ENCODE data around the gene MBP. TPM values are rescaled to one million over a fixed set of nuclear protein-coding genes. Genes with fewer than 3 reads are reported as not detected.
A peak's percentile ranks its signal among the peaks of the same experiment; 100 is the strongest.

MBP gene
- total and polyA plus RNA-seq, 8 donors = 6.3 to 33.5 (median 20.7) TPM

- Histone ChIP-seq H3K36me3 (peaks cover 0 to 11% (median 3%) of the 10 kb centered on the region in 3 donors), H3K4me1 (no peaks in the 10 kb centered on the region), H3K27ac (no peak overlapping the region), H3K4me3 (no peak overlapping the region), H3K27me3 (no peaks in the 10 kb centered on the region), H3K9me3 (no peaks in the 10 kb centered on the region)
- WGBS, 2 donors = 95 to 96% methylated on average over 16 of the region's 16 CpGs
- no peak for ATAC-seq
- FAIRE-seq = no peak
- DNase-seq = peak in 1 of 6 donors; percentile 34
- intact Hi-C loops (cut with DNase I) = no loop called here
- no peak for TF ChIP-seq CTCF (IDR thresholded peaks at IDR 0.05)
Measured at GRCh38 chr18:77016936-77017335, 115.6 kb downstream of the MBP start.

DNA sequence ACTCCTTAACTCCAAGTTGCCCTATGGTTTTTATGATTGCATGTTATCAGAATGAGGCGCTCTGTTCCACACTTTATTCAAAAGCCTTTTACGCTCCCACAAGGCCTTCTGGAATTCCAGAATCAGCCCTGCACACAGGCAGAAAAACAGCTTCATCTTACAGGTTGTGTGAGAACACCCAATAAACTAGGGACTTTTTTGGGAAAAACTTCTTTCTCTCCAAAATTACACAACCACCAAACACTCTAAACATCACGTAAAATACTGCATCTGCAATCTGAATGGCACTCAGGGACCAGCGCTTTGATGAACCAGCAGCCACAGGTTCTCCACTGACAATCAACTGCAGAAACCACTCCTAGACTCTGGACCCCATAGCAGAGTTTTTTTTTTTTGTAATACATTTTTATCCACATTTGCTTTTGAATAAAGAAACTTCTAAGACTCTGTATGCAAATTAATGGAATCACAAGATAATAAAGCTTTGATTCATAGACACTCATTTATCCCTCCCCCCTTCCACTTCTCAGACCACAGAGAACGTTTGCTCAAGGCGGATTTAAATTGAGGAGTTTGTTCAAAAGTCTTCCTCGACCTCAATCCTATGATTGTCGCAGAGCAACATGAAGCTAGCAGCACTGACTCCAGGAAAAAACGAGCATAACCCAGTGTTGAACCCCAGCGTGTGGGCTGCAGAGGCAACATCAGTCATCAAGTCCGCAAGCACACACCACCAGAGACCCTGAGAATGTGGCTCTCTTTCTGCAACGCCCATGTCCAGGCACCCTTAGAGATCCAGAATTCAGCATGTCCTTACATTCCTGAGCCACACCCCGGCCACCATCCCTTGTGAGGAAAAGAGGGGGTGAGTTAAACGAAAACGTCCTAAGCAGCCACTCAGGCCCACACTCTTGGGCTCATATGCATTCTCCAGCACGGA lies 116.5 kb downstream of the MBP start:
- 87 to 89% methylated on average over 16 of the region's 16 CpGs for WGBS, 2 donors
- TF ChIP-seq CTCF (IDR thresholded peaks at IDR 0.05) = no peak
- FAIRE-seq (no peak), ATAC-seq (no peak), DNase-seq (no peak)
- no peaks in the 10 kb centered on the region for H3K27me3 ChIP-seq
- no peaks in the 10 kb centered on the region for H3K4me1 ChIP-seq
- H3K4me3 ChIP-seq = no peak overlapping the region
- no peak overlapping the region for H3K27ac ChIP-seq
- H3K9me3 ChIP-seq = no peaks in the 10 kb centered on the region
- H3K36me3 ChIP-seq = peaks cover 0 to 11% (median 3%) of the 10 kb centered on the region in 3 donors
- intact Hi-C loops (cut with DNase I) = no loop called here

DNA sequence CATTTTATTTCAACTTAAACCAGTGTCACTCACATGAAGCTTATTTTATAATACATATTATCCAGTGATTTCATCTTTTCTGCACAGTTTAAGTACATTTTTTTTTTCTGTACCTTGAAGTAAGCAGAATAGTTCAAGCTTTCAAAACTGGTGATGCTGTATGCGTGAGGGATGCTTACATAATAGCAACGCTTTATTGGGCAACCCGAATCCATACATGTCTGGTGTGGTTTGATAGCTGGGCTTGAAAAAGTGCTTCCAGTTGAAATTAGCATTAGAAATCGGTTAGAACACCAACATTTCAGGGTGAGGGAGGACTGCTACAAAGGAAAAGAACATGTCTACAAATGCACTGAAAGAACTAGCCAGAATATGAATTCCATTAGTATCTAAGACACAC lies 117.4 kb downstream of the MBP start:
- 85 to 94% methylated on average over 4 of the region's 4 CpGs for WGBS, 2 donors
- FAIRE-seq (no peak), DNase-seq (no peak), ATAC-seq (no peak)
- intact Hi-C loops (cut with DNase I) = no loop called here
- Histone ChIP-seq H3K4me1 (no peaks in the 10 kb centered on the region), H3K9me3 (no peaks in the 10 kb centered on the region), H3K36me3 (peaks cover 0 to 11% (median 3%) of the 10 kb centered on the region in 3 donors), H3K4me3 (no peak overlapping the region), H3K27me3 (no peaks in the 10 kb centered on the region), H3K27ac (no peak overlapping the region)
- no peak for TF ChIP-seq CTCF (IDR thresholded peaks at IDR 0.05)

DNA sequence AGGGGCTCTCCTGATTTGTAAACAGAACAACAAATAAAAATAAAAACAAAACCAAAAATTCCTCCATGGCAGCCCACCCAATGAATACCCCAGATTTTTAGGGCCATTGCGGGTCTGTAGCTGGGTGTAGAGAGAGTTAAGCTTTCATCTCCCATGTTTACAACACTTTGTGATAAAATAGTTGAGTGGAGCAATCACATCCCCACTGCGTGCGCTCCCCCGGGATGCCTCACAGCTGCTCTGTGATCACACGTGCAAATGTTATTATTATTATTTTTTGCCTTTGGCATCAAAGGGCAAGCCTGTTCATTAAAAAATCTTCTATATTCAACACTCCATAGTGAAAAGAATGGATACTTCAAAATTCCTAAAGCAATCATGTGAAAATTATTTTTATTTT lies 118.0 kb downstream of the MBP start:
- H3K9me3 ChIP-seq = no peaks in the 10 kb centered on the region
- no peak for FAIRE-seq
- peaks cover 0 to 11% (median 3%) of the 10 kb centered on the region in 3 donors for H3K36me3 ChIP-seq
- intact Hi-C loops (cut with DNase I) = no loop called here
- no peak for ATAC-seq
- H3K27ac ChIP-seq = no peak overlapping the region
- DNase-seq = no peak
- H3K4me1 ChIP-seq = no peaks in the 10 kb centered on the region
- no peaks in the 10 kb centered on the region for H3K27me3 ChIP-seq
- H3K4me3 ChIP-seq = no peak overlapping the region
- 77 to 83% methylated on average over 5 of the region's 5 CpGs for WGBS, 2 donors
- no peak for TF ChIP-seq CTCF (IDR thresholded peaks at IDR 0.05)
